HepG2 (cell line): ENCODE data around the gene NGEF. TPM values are rescaled to one million over a fixed set of nuclear protein-coding genes. Genes with fewer than 3 reads are reported as not detected.

ENCODE experiments used
- ATAC-seq: fragments of 200-7000 bp; cut with Tn5 transposase; 3 replicates; pipeline ENCODE4 v1.9.1; 2020; ENCODE audit warnings: mild to moderate bottlenecking, moderate library complexity
- BruUV-seq: library from RNA; stranded (reverse); fragments of 400-500 nt; replicated peaks from 2 replicates; lab custom pipeline; 2021; lab: Mats Ljungman, UMichigan
- CTCF ChIA-PET: fragments of 300-600 bp; formaldehyde crosslinking; extraction: SDS; loops from one replicate; lab custom pipeline; 2021; ENCODE audit warnings: low total read pairs, inconsistent platforms, low intra/inter-chr PET ratio; lab: Yijun Ruan, JAX
- POLR2A ChIA-PET: fragments of 350-600 bp; sonication (Branson Sonifier 250); formaldehyde crosslinking; loops from one replicate; lab custom pipeline; 2020; ENCODE audit warnings: antibody characterized with exemption, inconsistent platforms; lab: Yijun Ruan, JAX
- DNase-seq: peaks from one replicate; pipeline ENCODE4 v3.0.0-alpha.2; 2015; ENCODE audit warnings: low spot score
- FAIRE-seq: peaks from 3 replicates; lab custom pipeline; 2011; peaks lifted over from hg19 to GRCh38; lab: Jason Lieb, UNC
- H2AFZ ChIP-seq: one replicate; pipeline ENCODE4 v1.6.1; 2011; ENCODE audit warnings: low read length, inconsistent platforms
- H3K27ac ChIP-seq: fragments of 300-600 bp; 3 replicates; pipeline ENCODE4 v1.8.0; 2011; ENCODE audit warnings: mixed run types, mild to moderate bottlenecking, mixed read lengths, low read length, inconsistent platforms; ENCODE audit not compliant: insufficient read depth; ENCODE audit errors: extremely low read length
- H3K27me3 ChIP-seq, 2 experiments: fragments of 200-600 bp in 1 of 2; 2 replicates in 1 of 2; 3 replicates in 1 of 2; pipeline versions ENCODE4 v1.6.0 to v1.8.0; 2011; ENCODE audit warnings: low read length in 2 of 2, mild to moderate bottlenecking in 2 of 2, moderate library complexity in 2 of 2, inconsistent platforms in 1 of 2; ENCODE audit not compliant: insufficient read depth in 2 of 2, control insufficient read depth in 1 of 2
- H3K36me3 ChIP-seq, 2 experiments: fragments of 200-600 bp in 1 of 2; replicated peaks in 1 of 2; 2 replicates in 1 of 2; 3 replicates in 1 of 2; pipeline versions ENCODE4 v1.5.1 to v1.8.0; 2011; ENCODE audit warnings: low read length in 2 of 2, inconsistent platforms in 1 of 2; ENCODE audit not compliant: insufficient read depth in 2 of 2, control insufficient read depth in 1 of 2
- H3K4me1 ChIP-seq: 2 replicates; pipeline ENCODE4 v1.5.1; 2012; ENCODE audit warnings: low read length, inconsistent platforms; ENCODE audit not compliant: insufficient read depth
- H3K4me2 ChIP-seq: 2 replicates; pipeline ENCODE4 v1.6.0; 2011; ENCODE audit warnings: low read depth, low read length, inconsistent platforms
- H3K4me3 ChIP-seq, 3 experiments: fragments of 200-600 bp in 1 of 3; sonication (generic), shearing (Covaris generic) in 1 of 3; replicated peaks in 1 of 3; 2 replicates each; pipeline ENCODE4 v1.5.1; 2011 to 2016; ENCODE audit warnings: low read length in 3 of 3, inconsistent platforms in 2 of 3, low read depth in 2 of 3, mild to moderate bottlenecking in 2 of 3, control low read depth in 1 of 3, mixed read lengths in 1 of 3; ENCODE audit not compliant: insufficient read depth in 1 of 3
- H3K79me2 ChIP-seq: one replicate; pipeline ENCODE4 v1.6.1; 2011; ENCODE audit warnings: low read length, inconsistent platforms; ENCODE audit not compliant: insufficient read depth
- H3K9ac ChIP-seq: 2 replicates; pipeline ENCODE4 v1.6.0; 2011; ENCODE audit warnings: mild to moderate bottlenecking, low read depth, low read length, inconsistent platforms; ENCODE audit not compliant: insufficient read depth
- H3K9me3 ChIP-seq: 2 replicates; pipeline ENCODE4 v1.5.1; 2012; ENCODE audit warnings: mild to moderate bottlenecking, low read length
- H4K20me1 ChIP-seq: 2 replicates; pipeline ENCODE4 v1.6.0; 2011; ENCODE audit warnings: inconsistent platforms, mild to moderate bottlenecking, low read length, moderate library complexity; ENCODE audit not compliant: insufficient read depth
- HNRNPLL ChIP-seq: fragments of 200-400 bp; formaldehyde crosslinking; IDR thresholded peaks from 2 replicates; pipeline ENCODE4 v1.6.1; 2017; ENCODE audit warnings: mild to moderate bottlenecking, low read depth, low read length; ENCODE audit not compliant: poor library complexity, severe bottlenecking
- KIAA2018 ChIP-seq: sonication (generic); formaldehyde crosslinking; IDR thresholded peaks from 2 replicates; pipeline ENCODE4 v1.5.0; 2020; ENCODE audit warnings: mild to moderate bottlenecking, missing genetic modification reagents, borderline replicate concordance
- RNF219 ChIP-seq: sonication (generic); formaldehyde crosslinking; IDR thresholded peaks from 2 replicates; pipeline ENCODE4 v1.5.0; 2020; ENCODE audit warnings: mild to moderate bottlenecking, missing genetic modification reagents
- TEAD2 ChIP-seq: sonication (generic); formaldehyde crosslinking; IDR thresholded peaks from 2 replicates; pipeline ENCODE4 v1.9.0; 2021; ENCODE audit warnings: missing genetic modification reagents
- ZNF280D ChIP-seq: sonication (generic); formaldehyde crosslinking; IDR thresholded peaks from 2 replicates; pipeline ENCODE4 v1.5.1; 2020; ENCODE audit warnings: mild to moderate bottlenecking, missing genetic modification reagents
- WGBS: methylation state at CpG from one replicate; pipeline ENCODE4 v1.1.6; 2017; ENCODE audit warnings: low lambda C conversion rate; 5-methylcytosine and 5-hydroxymethylcytosine counted together
- in situ Hi-C: cut with HindIII; loops from 2 replicates; pipeline ENCODE4 v1.10.0; 2017; ENCODE audit warnings: low pct_unique_long_range_greater_than_20kb; ENCODE audit not compliant: extremely low pct_ligation_motif_present
- intact Hi-C: fragments of 100-400 bp; cut with micrococcal nuclease; formaldehyde crosslinking; loops from one replicate; pipeline ENCODE4 v1.10.0; 2022; ENCODE audit not compliant: unreplicated experiment
- polyA plus RNA-seq, 8 experiments: library from polyadenylated mRNA; depleted of rRNA in 3 of 8; stranded (reverse) in 7 of 8; unstranded in 1 of 8; fragments of >200 nt; fragmentation: Illumina TruSeq in 4 of 8; extraction: Trizol in 4 of 8; gene quantifications; 2 replicates each; pipeline versions ENCODE4 v1.2.1 to v1.2.3, GENCODE V29; 2011 to 2016; ENCODE audit warnings: low read depth in 4 of 8, missing spikeins in 1 of 8, mixed read lengths in 1 of 8; ENCODE audit not compliant: insufficient read depth in 1 of 8
- total RNA-seq, 5 experiments: library from RNA; depleted of rRNA; stranded (reverse); fragments of >200 nt; fragmentation: Illumina TruSeq; extraction: Trizol; gene quantifications; 2 replicates each; pipeline ENCODE4 v1.2.3, GENCODE V29; 2016; ENCODE audit warnings: low read depth in 1 of 5

NGEF gene
- total and polyA plus RNA-seq, 2 of the 13 experiments (the other 11 are each of a cell fraction or from before 2014, with no cell fraction given): 14.4 to 36.9 TPM

GRCh38 chr2:232911712-232912277 lies 101.3 kb downstream of the NGEF start:
- Histone ChIP-seq H3K9me3 (peaks cover 21% of the 10 kb centered on the region), H3K27me3 (no peaks in the 10 kb centered on the region), H3K36me3 (no peaks in the 10 kb centered on the region; a peak in 2 of 5 replicates), H3K79me2 (no peaks in the 10 kb centered on the region), H3K9ac (no peak overlapping the region), H3K4me1 (peaks cover 7% of the 10 kb centered on the region), H3K4me2 (no peak overlapping the region), H4K20me1 (no peaks in the 10 kb centered on the region), H2AFZ (no peak overlapping the region), H3K4me3 (no peak overlapping the region), H3K27ac (no peak overlapping the region)
- BruUV-seq: no TSS peak
- TF ChIP-seq RNF219 (CRISPR knock-in tag) (no peak), HNRNPLL (no peak), ZNF280D (CRISPR knock-in tag) (peak; percentile 96), KIAA2018 (no peak), TEAD2 (CRISPR knock-in tag) (no peak)
- POLR2A ChIA-PET: no interaction called here
- CTCF ChIA-PET: no interaction called here
- intact Hi-C loops (no loop called here), in situ Hi-C loops (no loop called here)
- 75% methylated on average over 1 of the region's 1 CpG for WGBS
- no peak for ATAC-seq
- DNase-seq: no peak
- no peak for FAIRE-seq
